Measurements from ENCODE around the gene WSCD1. TPM values are rescaled to one million over a fixed set of nuclear protein-coding genes. Genes with fewer than 3 reads are reported as not detected.

The WSCD1 gene
- total RNA-seq, 1 experiment from 2014 or later = 57.0 TPM

DNA sequence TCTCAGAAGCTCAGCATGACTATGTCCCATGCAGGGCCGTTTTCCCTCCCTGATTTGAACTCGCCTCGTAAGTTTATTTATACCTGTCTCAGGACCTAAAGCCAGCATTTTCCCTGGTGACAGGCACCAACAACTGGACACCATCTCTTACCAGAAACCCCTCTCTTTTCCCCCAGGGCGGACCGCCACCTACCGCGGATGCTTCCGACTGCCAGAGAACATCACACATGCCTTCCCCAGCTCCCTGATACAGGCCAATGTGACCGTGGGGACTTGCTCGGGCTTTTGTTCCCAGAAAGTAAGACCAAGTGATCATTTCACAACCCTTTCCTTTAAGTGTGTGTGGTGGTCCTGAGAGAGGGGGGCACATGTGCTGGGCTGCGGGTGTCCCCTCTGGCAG is 24.7 kb downstream of the WSCD1 start:
- CTCF ChIA-PET = no interaction called here
- POLR2A ChIA-PET (ENCODE audit: unreplicated experiment) = no interaction called here
- intact Hi-C loops (cut with micrococcal nuclease) = no loop called here
- Histone ChIP-seq H3K9ac (ENCODE audit: low read length) (no peak overlapping the region), H3F3A (ENCODE audit: low read length, unreplicated experiment) (no peaks in the 10 kb centered on the region), H3K4me1 (ENCODE audit: insufficient read depth, low read length) (no peaks in the 10 kb centered on the region), H3K4me3 (ENCODE audit: low read length) (no peak overlapping the region), H3K9me2 (replicated peaks; ENCODE audit: low read length) (no peaks in the 10 kb centered on the region), H3K27me3 (ENCODE audit: low read length) (no peaks in the 10 kb centered on the region), H4K20me1 (ENCODE audit: low read length) (no peaks in the 10 kb centered on the region), H3K27ac (ENCODE audit: low read length) (no peak overlapping the region), H3K9me3 (ENCODE audit: low read length) (no peaks in the 10 kb centered on the region), H2AFZ (ENCODE audit: low read length) (no peak overlapping the region), H3K36me3 (ENCODE audit: low read depth, low read length) (peaks cover 8% of the 10 kb centered on the region; the same call in 1 of the 2 replicates), H3K79me2 (ENCODE audit: low read length) (no peaks in the 10 kb centered on the region), H3K4me2 (ENCODE audit: low read length) (no peak overlapping the region)
- no peak for ATAC-seq
- no peak for DNase-seq
- TF ChIP-seq, protein P1, sequence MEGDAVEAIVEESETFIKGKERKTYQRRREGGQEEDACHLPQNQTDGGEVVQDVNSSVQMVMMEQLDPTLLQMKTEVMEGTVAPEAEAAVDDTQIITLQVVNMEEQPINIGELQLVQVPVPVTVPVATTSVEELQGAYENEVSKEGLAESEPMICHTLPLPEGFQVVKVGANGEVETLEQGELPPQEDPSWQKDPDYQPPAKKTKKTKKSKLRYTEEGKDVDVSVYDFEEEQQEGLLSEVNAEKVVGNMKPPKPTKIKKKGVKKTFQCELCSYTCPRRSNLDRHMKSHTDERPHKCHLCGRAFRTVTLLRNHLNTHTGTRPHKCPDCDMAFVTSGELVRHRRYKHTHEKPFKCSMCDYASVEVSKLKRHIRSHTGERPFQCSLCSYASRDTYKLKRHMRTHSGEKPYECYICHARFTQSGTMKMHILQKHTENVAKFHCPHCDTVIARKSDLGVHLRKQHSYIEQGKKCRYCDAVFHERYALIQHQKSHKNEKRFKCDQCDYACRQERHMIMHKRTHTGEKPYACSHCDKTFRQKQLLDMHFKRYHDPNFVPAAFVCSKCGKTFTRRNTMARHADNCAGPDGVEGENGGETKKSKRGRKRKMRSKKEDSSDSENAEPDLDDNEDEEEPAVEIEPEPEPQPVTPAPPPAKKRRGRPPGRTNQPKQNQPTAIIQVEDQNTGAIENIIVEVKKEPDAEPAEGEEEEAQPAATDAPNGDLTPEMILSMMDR (conservative IDR thresholded peaks at IDR 0.05; ENCODE audit: low read depth, low read length) = no peak
- TF ChIP-seq EZH2 (IDR thresholded peaks at IDR 0.05; ENCODE audit: low read length, unreplicated experiment) (no peak), EZH2phosphoT487 (IDR thresholded peaks at IDR 0.05; ENCODE audit: borderline replicate concordance, low read length) (no peak)
- BruUV-seq (replicated peaks) = no TSS peak

DNA sequence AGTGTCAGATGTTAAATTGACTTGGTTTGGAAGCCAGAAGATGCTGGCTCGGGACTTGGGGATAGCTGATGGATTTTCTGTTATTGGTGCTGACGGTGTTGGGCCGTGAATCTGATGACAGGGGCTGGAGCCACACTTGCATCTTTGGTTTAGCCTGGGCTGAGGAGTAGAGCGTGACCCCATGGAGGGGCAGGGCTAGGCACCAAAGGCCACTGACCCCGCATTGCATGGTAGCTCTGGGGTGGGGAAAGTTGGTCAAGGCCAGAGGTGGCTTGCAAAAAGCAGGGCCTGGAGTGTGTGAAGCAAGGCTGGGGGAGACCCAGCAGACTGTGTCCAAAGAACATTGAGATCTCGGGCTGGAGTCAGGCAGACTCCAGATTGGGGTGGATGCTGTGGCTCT is 25.3 kb downstream of the WSCD1 start:
- DNase-seq = no peak
- intact Hi-C loops (cut with micrococcal nuclease) = no loop called here
- ATAC-seq = no peak
- CTCF ChIA-PET = no interaction called here
- Histone ChIP-seq H3K9me2 (replicated peaks; ENCODE audit: low read length) (no peaks in the 10 kb centered on the region), H3K9ac (ENCODE audit: low read length) (no peak overlapping the region), H3F3A (ENCODE audit: low read length, unreplicated experiment) (no peaks in the 10 kb centered on the region), H4K20me1 (ENCODE audit: low read length) (no peaks in the 10 kb centered on the region), H3K4me1 (ENCODE audit: insufficient read depth, low read length) (no peaks in the 10 kb centered on the region), H3K9me3 (ENCODE audit: low read length) (no peaks in the 10 kb centered on the region), H3K27me3 (ENCODE audit: low read length) (no peaks in the 10 kb centered on the region), H3K4me2 (ENCODE audit: low read length) (no peak overlapping the region), H3K79me2 (ENCODE audit: low read length) (no peaks in the 10 kb centered on the region), H3K27ac (ENCODE audit: low read length) (no peak overlapping the region), H3K36me3 (ENCODE audit: low read depth, low read length) (peaks cover 8% of the 10 kb centered on the region; the same call in 1 of the 2 replicates), H3K4me3 (ENCODE audit: low read length) (no peak overlapping the region), H2AFZ (ENCODE audit: low read length) (no peak overlapping the region)
- BruUV-seq (replicated peaks) = no TSS peak
- TF ChIP-seq EZH2phosphoT487 (IDR thresholded peaks at IDR 0.05; ENCODE audit: borderline replicate concordance, low read length) = no peak
- no peak for TF ChIP-seq EZH2 (IDR thresholded peaks at IDR 0.05; ENCODE audit: low read length, unreplicated experiment)
- TF ChIP-seq, protein P1 (conservative IDR thresholded peaks at IDR 0.05; ENCODE audit: low read depth, low read length) = no peak
- POLR2A ChIA-PET (ENCODE audit: unreplicated experiment) = no interaction called here

DNA sequence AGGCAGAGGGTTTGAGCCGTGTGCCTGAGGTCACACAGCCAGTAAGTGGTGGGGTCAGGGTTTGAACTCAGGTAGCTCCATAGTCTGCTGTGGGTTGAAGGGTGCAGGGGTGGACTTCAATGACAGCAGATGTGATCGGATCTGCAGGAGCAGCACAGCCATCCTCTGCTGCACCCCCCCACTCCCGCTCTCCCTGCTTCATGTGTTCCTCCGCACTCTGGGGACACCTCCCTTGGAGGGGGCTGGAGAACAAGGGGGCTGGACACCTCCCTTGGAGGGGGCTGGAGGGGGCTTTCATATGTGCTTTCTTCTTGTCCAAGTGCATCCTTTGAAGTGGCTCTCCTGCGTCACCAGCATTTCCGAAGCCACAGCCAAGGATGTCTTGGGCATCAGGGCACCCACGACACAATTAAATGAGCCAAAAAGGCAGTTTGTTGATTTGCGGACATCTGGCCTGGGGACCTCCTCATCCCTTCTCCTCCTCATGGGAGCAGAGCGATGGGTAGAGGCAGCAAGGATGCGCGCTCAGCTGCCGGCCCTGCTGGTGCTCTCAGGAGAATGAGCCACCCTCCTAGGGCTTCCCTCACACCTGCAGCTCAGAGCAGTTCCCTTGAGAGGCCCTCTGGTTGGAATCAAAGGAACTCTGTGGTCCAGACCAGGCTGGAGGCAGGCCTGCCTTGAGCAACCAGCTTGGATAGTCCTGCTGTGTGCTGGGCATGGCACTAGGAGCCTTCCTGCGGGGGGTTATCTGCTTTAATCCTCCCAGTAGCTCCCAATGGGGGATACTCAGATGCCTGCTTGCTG is 26.2 kb downstream of the WSCD1 start:
- no peak overlapping the region for H3K4me3 ChIP-seq (ENCODE audit: low read length)
- peaks cover 8% of the 10 kb centered on the region; the same call in 1 of the 2 replicates for H3K36me3 ChIP-seq (ENCODE audit: low read depth, low read length)
- H2AFZ ChIP-seq (ENCODE audit: low read length) = no peak overlapping the region
- no peak overlapping the region for H3K27ac ChIP-seq (ENCODE audit: low read length)
- no peak overlapping the region for H3K9ac ChIP-seq (ENCODE audit: low read length)
- no peak for TF ChIP-seq EZH2 (IDR thresholded peaks at IDR 0.05; ENCODE audit: low read length, unreplicated experiment)
- TF ChIP-seq, protein P1 (conservative IDR thresholded peaks at IDR 0.05; ENCODE audit: low read depth, low read length) = no peak
- TF ChIP-seq EZH2phosphoT487 (IDR thresholded peaks at IDR 0.05; ENCODE audit: borderline replicate concordance, low read length) = no peak
- POLR2A ChIA-PET (ENCODE audit: unreplicated experiment) = no interaction called here
- ATAC-seq = no peak
- intact Hi-C loops (cut with micrococcal nuclease) = no loop called here
- CTCF ChIA-PET = no interaction called here
- no peaks in the 10 kb centered on the region for H3K79me2 ChIP-seq (ENCODE audit: low read length)
- no TSS peak for BruUV-seq (replicated peaks)
- no peak for DNase-seq
- no peaks in the 10 kb centered on the region for H3K27me3 ChIP-seq (ENCODE audit: low read length)
- no peaks in the 10 kb centered on the region for H3F3A ChIP-seq (ENCODE audit: low read length, unreplicated experiment)
- no peak overlapping the region for H3K4me2 ChIP-seq (ENCODE audit: low read length)
- no peaks in the 10 kb centered on the region for H3K9me2 ChIP-seq (replicated peaks; ENCODE audit: low read length)
- H4K20me1 ChIP-seq (ENCODE audit: low read length) = no peaks in the 10 kb centered on the region
- no peaks in the 10 kb centered on the region for H3K4me1 ChIP-seq (ENCODE audit: insufficient read depth, low read length)
- no peaks in the 10 kb centered on the region for H3K9me3 ChIP-seq (ENCODE audit: low read length)
